GM23338 (cell line): ENCODE measurements around the gene TXLNB. TPM values are rescaled to one million over a fixed set of nuclear protein-coding genes. Genes with fewer than 3 reads are reported as not detected.

Experiments
- ATAC-seq: fragments of 200-7000 bp; cut with Tn5 transposase; 3 replicates; pipeline ENCODE4 v1.9.1; 2020
- DNase-seq: peaks from one replicate; pipeline ENCODE4 v3.0.0-alpha.2; 2015; ENCODE audit warnings: low spot score
- H2AFZ ChIP-seq: fragments of 200-600 bp; sonication (generic); 2 replicates; pipeline ENCODE4 v1.8.0; 2016; ENCODE audit warnings: antibody characterized with exemption, mild to moderate bottlenecking, moderate library complexity
- H3F3A ChIP-seq: fragments of 200-600 bp; sonication (generic); replicated peaks from 2 replicates; pipeline ENCODE4 v1.8.0; 2017; ENCODE audit warnings: antibody characterized with exemption, mixed run types, low read depth
- H3K27ac ChIP-seq: fragments of 200-600 bp; sonication (generic); 2 replicates; pipeline ENCODE4 v1.6.1; 2016; ENCODE audit warnings: low read depth
- H3K27me3 ChIP-seq: fragments of 200-600 bp; sonication (generic); 2 replicates; pipeline ENCODE4 v1.8.0; 2016; ENCODE audit warnings: mild to moderate bottlenecking, mixed run types, moderate library complexity; ENCODE audit not compliant: insufficient read depth
- H3K36me3 ChIP-seq: fragments of 200-600 bp; sonication (generic); 2 replicates; pipeline ENCODE4 v1.8.0; 2016; ENCODE audit warnings: mild to moderate bottlenecking; ENCODE audit not compliant: insufficient read depth
- H3K4me1 ChIP-seq: fragments of 200-600 bp; sonication (generic); 2 replicates; pipeline ENCODE4 v1.8.0; 2016; ENCODE audit warnings: mild to moderate bottlenecking, moderate library complexity; ENCODE audit not compliant: insufficient read depth
- H3K4me2 ChIP-seq: fragments of 200-600 bp; sonication (generic); 2 replicates; pipeline ENCODE4 v1.7.1; 2017; ENCODE audit warnings: mixed run types
- H3K4me3 ChIP-seq: fragments of 200-600 bp; sonication (generic); 2 replicates; pipeline ENCODE4 v1.6.1; 2016; ENCODE audit warnings: mixed run types
- H3K79me2 ChIP-seq: fragments of 200-600 bp; sonication (generic); replicated peaks from 2 replicates; pipeline ENCODE4 v1.8.0; 2017; ENCODE audit warnings: mild to moderate bottlenecking; ENCODE audit not compliant: insufficient read depth
- H3K9me2 ChIP-seq: fragments of 200-600 bp; sonication (generic); 2 replicates; pipeline ENCODE4 v1.8.0; 2017; ENCODE audit not compliant: insufficient read depth
- H4K20me1 ChIP-seq: fragments of 200-600 bp; sonication (generic); replicated peaks from 2 replicates; pipeline ENCODE4 v1.8.0; 2017; ENCODE audit warnings: mild to moderate bottlenecking; ENCODE audit not compliant: insufficient read depth
- H3K27ac Mint-ChIP-seq: 2 replicates; pipeline ENCODE4 v1.8.0; 2020; ENCODE audit warnings: inconsistent platforms, mild to moderate bottlenecking, moderate library complexity, mixed read lengths
- H3K27me3 Mint-ChIP-seq: 3 replicates; pipeline ENCODE4 v1.8.0; 2022; ENCODE audit warnings: low read depth, mild to moderate bottlenecking, moderate library complexity, mixed read lengths, inconsistent platforms; ENCODE audit not compliant: insufficient read depth, poor library complexity
- H3K36me3 Mint-ChIP-seq: 3 replicates; pipeline ENCODE4 v1.8.0; 2021; ENCODE audit warnings: low read depth, mild to moderate bottlenecking, inconsistent platforms, moderate library complexity, mixed read lengths
- H3K4me1 Mint-ChIP-seq: 3 replicates; pipeline ENCODE4 v1.8.0; 2020; ENCODE audit warnings: mild to moderate bottlenecking, inconsistent platforms, mixed read lengths
- H3K4me3 Mint-ChIP-seq: 3 replicates; pipeline ENCODE4 v1.8.0; 2021; ENCODE audit warnings: moderate library complexity, mild to moderate bottlenecking, inconsistent platforms, mixed read lengths
- H3K9me3 Mint-ChIP-seq: 3 replicates; pipeline ENCODE4 v1.8.0; 2020; ENCODE audit warnings: moderate library complexity, mild to moderate bottlenecking, inconsistent platforms, mixed read lengths
- EZH2phosphoT487 ChIP-seq: fragments of 200-600 bp; sonication (generic); IDR thresholded peaks from one replicate; pipeline ENCODE4 v1.8.1; 2018; ENCODE audit warnings: antibody characterized with exemption; ENCODE audit not compliant: unreplicated experiment
- JUNB ChIP-seq: IDR thresholded peaks from one replicate; pipeline ENCODE4 v1.6.1; 2016; ENCODE audit warnings: antibody characterized with exemption; ENCODE audit not compliant: unreplicated experiment
- NANOG ChIP-seq: IDR thresholded peaks from 2 replicates; pipeline ENCODE4 v1.6.1; 2016; ENCODE audit warnings: antibody characterized with exemption, borderline replicate concordance
- STAT1 ChIP-seq: IDR thresholded peaks from one replicate; pipeline ENCODE4 v1.6.1; 2016; ENCODE audit warnings: antibody characterized with exemption; ENCODE audit not compliant: unreplicated experiment
- ZNF114 ChIP-seq: fragments of 250-450 bp; sonication (Bioruptor Pico); IDR thresholded peaks from 2 replicates; pipeline ENCODE4 v1.5.0; 2020; ENCODE audit warnings: mild to moderate bottlenecking, moderate library complexity
- ZNF331 ChIP-seq: fragments of 250-450 bp; sonication (Bioruptor Pico); IDR thresholded peaks from 2 replicates; pipeline ENCODE4 v1.5.0; 2020; ENCODE audit warnings: low read depth, mild to moderate bottlenecking, moderate library complexity
- polyA plus RNA-seq: library from polyadenylated mRNA; unstranded; fragments of >200 nt; fragmentation: Nextera tagmentation; extraction: Ambion mirVana; gene quantifications from 2 replicates; pipeline ENCODE4 v1.2.1, GENCODE V29; 2016
- total RNA-seq: library from RNA; depleted of rRNA; stranded (reverse); fragments of >200 nt; shearing (Covaris generic); gene quantifications from 2 replicates; pipeline ENCODE4 v1.2.3, GENCODE V29; 2014
- TF ChIP-seq, protein P1 (sequence below): IDR thresholded peaks from 2 replicates; pipeline ENCODE4 v1.6.1; 2016; ENCODE audit warnings: antibody characterized with exemption
- TF ChIP-seq, protein P2 (sequence below), 2 experiments: fragments of 200-600 bp in 1 of 2; sonication (generic) in 1 of 2; conservative IDR thresholded peaks; 2 replicates each; pipeline versions ENCODE4 v1.5.1 to v1.6.1; 2016 to 2017; ENCODE audit warnings: antibody characterized with exemption in 2 of 2, low read depth in 2 of 2, mild to moderate bottlenecking in 2 of 2, moderate library complexity in 1 of 2
- TF ChIP-seq, protein P3 (sequence below): IDR thresholded peaks from one replicate; pipeline ENCODE4 v1.6.1; 2018; ENCODE audit warnings: antibody characterized with exemption; ENCODE audit not compliant: unreplicated experiment

The TXLNB gene
- total and polyA plus RNA-seq, 2 experiments from 2014 or later: 0.11 to 0.28 TPM

DNA sequence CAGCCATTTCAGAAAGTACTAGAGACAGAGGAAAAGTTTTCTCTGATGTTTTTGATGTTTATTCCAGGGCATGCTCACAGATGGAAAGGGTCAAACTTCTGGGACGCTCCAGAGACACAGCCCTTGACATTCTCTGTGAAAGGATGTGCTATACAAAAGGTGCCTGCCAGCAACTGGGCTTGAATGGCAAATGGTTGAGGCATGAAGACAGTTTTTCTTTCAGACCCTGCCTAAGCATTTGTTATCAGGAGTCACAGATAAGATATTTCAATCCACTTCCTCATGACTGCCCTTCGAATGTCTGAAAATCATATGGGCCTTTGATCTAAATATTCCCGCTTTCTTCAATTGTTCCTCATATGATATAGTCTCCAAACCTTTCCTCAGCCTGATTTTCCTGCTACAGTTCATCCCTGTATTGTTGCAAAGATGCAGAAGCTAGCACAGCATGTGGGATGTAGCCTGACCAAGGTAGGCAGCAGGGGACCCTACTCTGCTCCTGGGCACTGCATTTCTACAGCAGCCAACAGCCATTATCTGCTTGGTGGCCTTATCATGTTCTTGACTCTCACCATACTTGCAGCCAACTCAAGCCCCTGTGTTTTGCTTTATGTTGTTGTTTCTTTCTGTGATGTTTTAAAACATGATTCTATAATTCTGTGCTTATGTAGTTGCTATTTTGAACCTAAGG, 14.6 kb upstream of the TXLNB start:
- H3K36me3 Mint-ChIP-seq: no peaks in the 10 kb centered on the region
- Histone ChIP-seq H3K79me2 (no peaks in the 10 kb centered on the region), H3K27ac (no peak overlapping the region), H3K9me2 (no peaks in the 10 kb centered on the region; the same call in 1 of the 2 replicates), H3K4me3 (no peak overlapping the region), H2AFZ (peak overlapping the region; percentile 61; the same call in 1 of the 2 replicates), H3F3A (no peaks in the 10 kb centered on the region), H3K4me2 (no peak overlapping the region), H4K20me1 (no peaks in the 10 kb centered on the region), H3K4me1 (peaks cover 6% of the 10 kb centered on the region; the same call in 1 of the 2 replicates), H3K36me3 (no peaks in the 10 kb centered on the region), H3K27me3 (no peaks in the 10 kb centered on the region)
- peaks cover 11% of the 10 kb centered on the region; the same call in 2 of the 3 replicates for H3K4me1 Mint-ChIP-seq
- H3K4me3 Mint-ChIP-seq: no peak overlapping the region
- TF ChIP-seq EZH2phosphoT487 (no peak), JUNB (no peak), STAT1 (no peak), ZNF114 (CRISPR knock-in tag) (no peak), ZNF331 (no peak), NANOG (no peak)
- TF ChIP-seq, protein P1, sequence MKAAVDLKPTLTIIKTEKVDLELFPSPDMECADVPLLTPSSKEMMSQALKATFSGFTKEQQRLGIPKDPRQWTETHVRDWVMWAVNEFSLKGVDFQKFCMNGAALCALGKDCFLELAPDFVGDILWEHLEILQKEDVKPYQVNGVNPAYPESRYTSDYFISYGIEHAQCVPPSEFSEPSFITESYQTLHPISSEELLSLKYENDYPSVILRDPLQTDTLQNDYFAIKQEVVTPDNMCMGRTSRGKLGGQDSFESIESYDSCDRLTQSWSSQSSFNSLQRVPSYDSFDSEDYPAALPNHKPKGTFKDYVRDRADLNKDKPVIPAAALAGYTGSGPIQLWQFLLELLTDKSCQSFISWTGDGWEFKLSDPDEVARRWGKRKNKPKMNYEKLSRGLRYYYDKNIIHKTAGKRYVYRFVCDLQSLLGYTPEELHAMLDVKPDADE: no peak
- TF ChIP-seq, protein P2, sequence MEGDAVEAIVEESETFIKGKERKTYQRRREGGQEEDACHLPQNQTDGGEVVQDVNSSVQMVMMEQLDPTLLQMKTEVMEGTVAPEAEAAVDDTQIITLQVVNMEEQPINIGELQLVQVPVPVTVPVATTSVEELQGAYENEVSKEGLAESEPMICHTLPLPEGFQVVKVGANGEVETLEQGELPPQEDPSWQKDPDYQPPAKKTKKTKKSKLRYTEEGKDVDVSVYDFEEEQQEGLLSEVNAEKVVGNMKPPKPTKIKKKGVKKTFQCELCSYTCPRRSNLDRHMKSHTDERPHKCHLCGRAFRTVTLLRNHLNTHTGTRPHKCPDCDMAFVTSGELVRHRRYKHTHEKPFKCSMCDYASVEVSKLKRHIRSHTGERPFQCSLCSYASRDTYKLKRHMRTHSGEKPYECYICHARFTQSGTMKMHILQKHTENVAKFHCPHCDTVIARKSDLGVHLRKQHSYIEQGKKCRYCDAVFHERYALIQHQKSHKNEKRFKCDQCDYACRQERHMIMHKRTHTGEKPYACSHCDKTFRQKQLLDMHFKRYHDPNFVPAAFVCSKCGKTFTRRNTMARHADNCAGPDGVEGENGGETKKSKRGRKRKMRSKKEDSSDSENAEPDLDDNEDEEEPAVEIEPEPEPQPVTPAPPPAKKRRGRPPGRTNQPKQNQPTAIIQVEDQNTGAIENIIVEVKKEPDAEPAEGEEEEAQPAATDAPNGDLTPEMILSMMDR (conservative IDR thresholded peaks at IDR 0.05; ENCODE audit: low read depth in 2 of 2): no peak
- TF ChIP-seq, protein P3, sequence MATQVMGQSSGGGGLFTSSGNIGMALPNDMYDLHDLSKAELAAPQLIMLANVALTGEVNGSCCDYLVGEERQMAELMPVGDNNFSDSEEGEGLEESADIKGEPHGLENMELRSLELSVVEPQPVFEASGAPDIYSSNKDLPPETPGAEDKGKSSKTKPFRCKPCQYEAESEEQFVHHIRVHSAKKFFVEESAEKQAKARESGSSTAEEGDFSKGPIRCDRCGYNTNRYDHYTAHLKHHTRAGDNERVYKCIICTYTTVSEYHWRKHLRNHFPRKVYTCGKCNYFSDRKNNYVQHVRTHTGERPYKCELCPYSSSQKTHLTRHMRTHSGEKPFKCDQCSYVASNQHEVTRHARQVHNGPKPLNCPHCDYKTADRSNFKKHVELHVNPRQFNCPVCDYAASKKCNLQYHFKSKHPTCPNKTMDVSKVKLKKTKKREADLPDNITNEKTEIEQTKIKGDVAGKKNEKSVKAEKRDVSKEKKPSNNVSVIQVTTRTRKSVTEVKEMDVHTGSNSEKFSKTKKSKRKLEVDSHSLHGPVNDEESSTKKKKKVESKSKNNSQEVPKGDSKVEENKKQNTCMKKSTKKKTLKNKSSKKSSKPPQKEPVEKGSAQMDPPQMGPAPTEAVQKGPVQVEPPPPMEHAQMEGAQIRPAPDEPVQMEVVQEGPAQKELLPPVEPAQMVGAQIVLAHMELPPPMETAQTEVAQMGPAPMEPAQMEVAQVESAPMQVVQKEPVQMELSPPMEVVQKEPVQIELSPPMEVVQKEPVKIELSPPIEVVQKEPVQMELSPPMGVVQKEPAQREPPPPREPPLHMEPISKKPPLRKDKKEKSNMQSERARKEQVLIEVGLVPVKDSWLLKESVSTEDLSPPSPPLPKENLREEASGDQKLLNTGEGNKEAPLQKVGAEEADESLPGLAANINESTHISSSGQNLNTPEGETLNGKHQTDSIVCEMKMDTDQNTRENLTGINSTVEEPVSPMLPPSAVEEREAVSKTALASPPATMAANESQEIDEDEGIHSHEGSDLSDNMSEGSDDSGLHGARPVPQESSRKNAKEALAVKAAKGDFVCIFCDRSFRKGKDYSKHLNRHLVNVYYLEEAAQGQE: no peak
- ATAC-seq (no peak), DNase-seq (no peak)
- H3K27me3 Mint-ChIP-seq: no peaks in the 10 kb centered on the region
- H3K9me3 Mint-ChIP-seq: no peaks in the 10 kb centered on the region
- H3K27ac Mint-ChIP-seq: no peak overlapping the region
